K562 treated with DMSO at 1 percent for 4 hours (cell line): ENCODE measurements around the gene TMEM219. TPM values are rescaled to one million over a fixed set of nuclear protein-coding genes. Genes with fewer than 3 reads are reported as not detected.

Experiments used
- total RNA-seq: library from RNA; unstranded; fragments of 300-600 nt; gene quantifications from 2 replicates; pipeline ENCODE4 v1.2.3, GENCODE V29; 2022; ENCODE audit not compliant: insufficient read depth

The TMEM219 gene, protein sequence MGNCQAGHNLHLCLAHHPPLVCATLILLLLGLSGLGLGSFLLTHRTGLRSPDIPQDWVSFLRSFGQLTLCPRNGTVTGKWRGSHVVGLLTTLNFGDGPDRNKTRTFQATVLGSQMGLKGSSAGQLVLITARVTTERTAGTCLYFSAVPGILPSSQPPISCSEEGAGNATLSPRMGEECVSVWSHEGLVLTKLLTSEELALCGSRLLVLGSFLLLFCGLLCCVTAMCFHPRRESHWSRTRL
- 135 and 156 TPM in 2 replicates for total RNA-seq

DNA sequence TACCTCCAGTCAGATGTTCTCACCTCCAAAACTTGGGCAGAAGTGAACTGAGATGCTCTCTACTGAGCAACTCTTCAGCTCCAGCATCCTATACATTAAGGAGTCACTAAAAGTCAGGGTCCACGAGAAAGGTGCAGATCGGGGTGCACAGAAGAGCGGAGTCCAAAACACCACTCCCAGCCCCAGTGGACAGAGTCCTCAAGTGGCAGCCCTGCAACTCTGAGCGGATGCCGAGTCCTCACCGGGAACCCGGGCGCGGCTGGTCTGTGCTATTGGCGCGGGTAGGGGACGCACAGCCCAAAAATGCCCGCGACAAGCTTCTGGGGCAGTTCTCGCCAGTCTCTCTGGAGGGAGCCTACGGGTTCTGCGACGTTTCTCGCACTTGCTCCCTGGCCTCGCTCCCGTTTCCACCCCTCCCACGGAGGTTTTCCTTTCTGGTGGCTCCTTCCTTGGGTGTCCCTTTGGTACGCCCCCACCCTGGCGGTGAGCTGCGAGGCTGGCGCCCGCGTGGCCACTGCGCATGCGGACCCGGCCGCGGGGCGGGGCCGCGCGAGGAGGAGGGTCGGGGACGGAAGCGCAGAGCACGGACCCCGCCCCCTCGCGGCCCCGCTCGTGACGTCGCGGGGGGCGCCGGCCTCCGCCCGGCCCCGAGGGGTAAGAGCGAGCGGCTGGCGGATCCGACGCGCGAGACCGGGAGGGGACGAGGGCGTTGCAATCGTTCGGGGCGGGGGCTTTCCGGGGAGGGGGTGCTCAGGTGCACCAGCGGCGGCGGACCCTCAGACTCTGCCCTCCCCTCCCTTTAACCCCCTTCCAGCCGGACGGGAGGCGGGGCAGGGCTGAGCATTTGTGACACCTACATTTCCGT is at the start of gene TMEM219:
TSS of gene TMEM219 (plus strand) at position 601 of the 865 bp plus-strand sequence. CDS start 1,065 bp downstream, outside the sequence.

DNA sequence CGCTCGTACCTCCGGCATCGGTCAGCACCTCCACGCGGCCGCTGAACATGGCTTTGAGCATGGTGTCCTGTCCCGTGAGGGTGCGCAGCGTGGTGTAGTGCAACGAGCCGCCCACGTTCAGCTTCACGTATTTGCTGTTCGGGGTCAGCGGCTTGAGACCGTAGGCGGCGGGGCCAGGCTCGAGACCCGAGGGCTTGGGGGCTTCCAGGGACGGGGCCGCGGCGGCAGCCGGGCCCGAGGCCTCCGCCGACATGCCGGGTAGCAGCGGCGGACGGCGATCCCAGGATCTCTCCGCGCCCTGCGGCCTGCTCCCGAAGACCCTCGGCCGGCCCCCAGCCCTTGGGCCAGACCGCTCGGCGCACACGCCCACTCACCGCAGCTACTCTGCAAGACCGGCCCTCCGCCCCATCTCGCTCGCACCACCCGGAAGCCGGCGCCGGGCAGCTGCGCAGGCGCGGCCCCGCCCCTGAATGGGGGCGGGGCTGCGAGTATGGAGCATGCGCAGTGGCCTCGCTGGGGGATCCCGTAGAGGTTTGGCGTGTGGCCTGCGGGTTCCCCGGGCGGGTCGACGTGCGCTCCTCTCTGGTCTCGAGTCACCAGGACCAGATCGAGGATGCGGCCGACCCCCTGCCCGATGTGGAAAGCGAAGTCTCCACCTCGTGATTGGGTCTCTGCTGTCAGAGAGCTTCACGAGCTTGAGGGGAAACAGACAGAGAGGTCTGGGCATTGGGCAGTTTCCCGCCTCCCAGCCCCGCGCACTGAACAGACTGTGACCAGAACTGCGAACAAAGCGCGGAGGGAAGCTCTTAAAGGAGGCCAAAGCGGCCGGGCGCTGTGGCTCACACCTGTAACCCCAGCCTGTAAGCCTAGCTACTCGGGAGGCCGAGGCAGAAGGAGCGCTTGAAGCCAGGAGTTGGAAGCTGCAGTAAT is 35.8 kb upstream of the TMEM219 start, which contains the start of gene KCTD13:
TSS of gene KCTD13 (minus strand) at position 446 of the 930 bp plus-strand sequence. CDS start at position 253, 193 bp downstream.

DNA sequence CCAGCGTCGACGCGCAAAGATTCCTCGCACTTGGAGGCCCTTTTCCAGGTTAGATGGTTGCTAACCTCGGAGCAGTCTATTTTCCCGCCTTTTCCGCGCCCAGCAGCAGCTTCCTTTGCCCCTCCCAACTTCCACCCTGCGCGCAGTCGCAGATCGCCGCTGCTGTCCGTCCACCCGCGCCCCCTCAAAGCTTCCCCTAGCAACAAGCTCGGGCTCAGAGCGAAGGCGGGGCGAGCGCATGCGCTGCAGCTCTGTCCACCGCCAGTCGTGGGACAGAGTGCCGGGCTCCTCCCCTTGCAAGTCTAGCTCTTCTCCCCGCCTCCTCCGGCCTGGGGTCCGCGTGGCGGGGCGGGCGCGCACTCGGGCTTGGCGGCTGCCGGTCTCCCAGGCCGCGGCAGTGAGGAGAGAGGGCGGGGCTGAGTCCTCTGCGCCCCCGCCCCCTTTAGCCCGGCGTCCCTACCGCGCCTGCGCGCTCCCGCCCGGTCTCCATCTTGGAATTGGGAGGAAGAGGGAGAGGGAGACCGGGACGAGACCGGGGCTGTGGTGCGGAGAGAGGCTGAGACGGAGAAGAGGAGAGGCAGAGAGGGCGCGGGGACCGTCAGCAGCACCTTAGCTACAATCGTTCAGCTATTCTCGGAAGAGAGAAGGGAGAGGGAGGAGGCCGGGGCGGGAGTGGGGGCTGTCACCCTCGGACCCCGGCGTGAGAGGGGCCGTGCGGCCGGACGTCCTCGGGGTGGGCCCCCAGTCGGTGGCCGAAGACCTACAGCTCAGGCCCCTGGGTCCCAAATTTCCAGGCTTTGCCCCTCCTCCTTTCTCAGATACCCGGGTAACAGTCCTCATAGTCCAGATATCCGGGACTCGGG is 11.7 kb downstream of the TMEM219 start, which contains the start of gene TAOK2:
TSS of gene TAOK2 (plus strand) at position 485 of the 863 bp plus-strand sequence. CDS start 3,905 bp downstream, outside the sequence.

DNA sequence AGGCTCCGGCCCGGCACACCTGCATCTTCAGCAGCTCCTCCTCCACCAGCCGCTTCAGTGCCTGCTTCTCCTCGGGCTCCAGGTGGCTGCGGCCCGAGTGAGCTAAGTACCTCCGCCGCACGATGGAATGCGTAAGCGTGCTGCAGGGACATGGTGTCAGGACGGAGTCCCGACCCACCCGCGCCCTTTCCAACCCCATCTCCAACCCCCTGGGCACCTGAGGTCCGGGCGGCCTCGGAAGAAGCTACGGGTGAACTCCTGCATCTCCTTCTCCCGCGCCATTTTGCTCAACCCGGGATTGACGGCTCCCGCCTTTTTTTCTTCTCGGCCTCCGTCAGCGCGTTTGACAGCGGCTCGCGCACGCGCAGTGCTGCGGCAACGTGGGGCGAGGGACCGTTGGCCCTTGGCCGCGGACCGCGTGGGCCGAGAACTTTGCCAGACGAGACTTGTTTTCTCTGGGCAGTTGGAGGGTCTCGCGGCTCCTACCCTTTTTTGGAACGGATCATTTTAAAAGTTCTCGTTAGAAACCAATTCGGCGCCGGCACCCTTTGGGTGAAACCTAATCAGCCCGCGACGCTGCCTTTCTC is 33.5 kb downstream of the TMEM219 start, which contains the start of gene HIRIP3:
TSS of gene HIRIP3 (minus strand) at position 294 of the 587 bp plus-strand sequence. CDS start at position 282, 12 bp downstream.

DNA sequence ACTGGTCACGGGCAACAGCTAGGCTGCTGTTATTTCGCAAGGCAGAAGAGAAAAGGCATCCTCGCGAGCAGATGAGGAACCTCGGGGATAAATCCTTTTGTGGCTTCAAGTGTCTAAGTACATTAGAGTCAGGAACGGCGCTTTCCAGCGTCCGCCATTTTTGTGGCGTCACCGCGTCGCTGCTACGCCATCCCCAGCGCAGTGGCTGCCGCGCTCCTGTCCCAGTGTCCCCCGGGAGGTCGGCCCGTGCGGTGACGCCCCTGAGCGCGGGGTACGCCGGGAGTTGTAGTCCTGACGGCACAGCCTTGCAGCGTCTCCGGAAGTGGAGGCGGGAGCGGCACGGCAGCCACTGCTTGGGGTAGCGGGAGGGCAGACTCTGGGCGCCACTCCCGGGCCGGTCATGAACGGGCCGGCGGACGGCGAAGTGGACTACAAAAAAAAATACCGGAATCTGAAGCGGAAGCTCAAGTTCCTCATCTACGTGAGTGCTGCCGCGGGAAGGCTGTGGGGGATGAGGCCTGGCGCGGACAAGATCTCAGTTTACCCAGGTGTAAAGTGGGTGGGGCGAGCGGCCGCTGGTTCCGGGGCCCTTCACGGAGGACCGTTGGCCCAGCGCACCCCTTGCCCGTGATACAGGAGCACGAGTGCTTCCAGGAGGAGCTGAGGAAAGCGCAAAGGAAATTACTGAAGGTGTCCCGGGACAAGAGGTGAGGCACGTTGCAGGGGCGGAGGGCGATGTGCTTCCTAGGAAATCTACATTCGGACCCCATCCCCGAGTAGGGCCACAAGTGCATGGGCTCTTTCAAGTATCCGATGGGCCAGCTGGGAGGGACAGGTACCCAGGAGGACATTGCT is 34.3 kb downstream of the TMEM219 start, which contains the start of gene INO80E:
TSS of gene INO80E (plus strand) at position 331 of the 855 bp plus-strand sequence. CDS start at position 401, 70 bp downstream.

DNA sequence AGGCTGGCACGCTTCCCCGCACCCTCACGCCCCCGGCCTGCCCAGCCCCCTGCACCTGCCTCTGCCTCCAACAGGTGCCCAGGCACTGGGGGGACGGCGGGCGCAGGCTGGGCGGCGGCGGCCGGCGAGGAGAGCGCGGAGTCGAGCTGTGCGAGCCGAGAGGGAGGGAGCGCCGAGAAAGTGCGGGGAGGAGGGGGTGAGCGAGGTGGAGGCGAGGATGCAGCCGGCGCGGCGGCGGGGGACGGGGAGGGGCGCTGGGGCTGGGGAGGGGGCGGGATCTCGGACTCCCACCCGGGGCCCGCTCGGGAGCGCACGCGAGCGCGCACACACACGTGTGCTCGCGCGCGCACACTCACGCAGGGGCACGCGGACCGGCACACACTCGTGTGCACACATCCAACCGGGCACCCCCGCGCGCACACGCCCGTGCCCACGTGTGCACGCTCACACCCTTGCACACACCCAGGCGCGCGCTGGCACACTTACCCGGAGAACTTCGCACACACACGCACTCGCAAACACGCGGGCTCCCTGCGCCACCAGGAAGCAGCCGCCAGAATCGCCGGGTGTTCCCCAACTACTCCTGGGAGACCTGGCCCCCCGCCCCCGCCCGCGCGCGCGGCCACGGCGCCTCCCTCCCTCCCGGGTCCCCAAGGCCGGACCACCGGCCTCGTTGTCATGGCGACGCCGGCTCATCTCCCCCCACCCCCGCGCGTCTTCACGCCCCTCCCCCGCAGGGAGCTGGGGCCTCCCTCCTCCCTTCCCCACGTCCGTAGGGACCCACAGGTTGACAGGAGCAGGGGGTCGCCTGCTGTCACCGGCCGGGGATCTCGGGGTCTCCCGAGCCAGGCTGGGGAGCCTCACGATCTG is 49.2 kb downstream of the TMEM219 start, which contains the start of gene DOC2A:
TSS of gene DOC2A (minus strand) at position 184 of the 870 bp plus-strand sequence. CDS start 805 bp downstream, outside the sequence.

Other genes starting within 250 kb of the TMEM219 start
- not detected in 2 replicates for gene C16orf54, start 216.1 kb upstream of the TMEM219 start, total RNA-seq
- not detected in 2 replicates for gene ZG16, start 183.8 kb upstream of the TMEM219 start, total RNA-seq
- gene KIF22, start 171.3 kb upstream of the TMEM219 start, total RNA-seq: 108 and 120 TPM in 2 replicates
- gene MAZ, start 155.6 kb upstream of the TMEM219 start, total RNA-seq: 332 and 398 TPM in 2 replicates
- gene PRRT2, start 149.9 kb upstream of the TMEM219 start, total RNA-seq: 0.56 and 1.9 TPM in 2 replicates
- gene PAGR1, start 145.9 kb upstream of the TMEM219 start, total RNA-seq: 18.3 and 23.1 TPM in 2 replicates
- gene MVP, start 141.6 kb upstream of the TMEM219 start, total RNA-seq: 5.2 and 6.8 TPM in 2 replicates
- 76.7 and 91.4 TPM in 2 replicates for gene CDIPT, start 98.9 kb upstream of the TMEM219 start, total RNA-seq
- gene SEZ6L2, start 62.5 kb upstream of the TMEM219 start, total RNA-seq: 2.0 and 2.6 TPM in 2 replicates
- gene ASPHD1, start 61.6 kb upstream of the TMEM219 start, total RNA-seq: not detected in 2 replicates
- 25.5 and 29.5 TPM in 2 replicates for gene KCTD13, start 35.9 kb upstream of the TMEM219 start, total RNA-seq
- gene TAOK2, start 11.8 kb downstream of the TMEM219 start, total RNA-seq: 38.2 and 41.0 TPM in 2 replicates
- 17.1 and 21.6 TPM in 2 replicates for gene HIRIP3, start 33.5 kb downstream of the TMEM219 start, total RNA-seq
- 82.3 and 93.3 TPM in 2 replicates for gene INO80E, start 34.2 kb downstream of the TMEM219 start, total RNA-seq
- 0.90 and 3.2 TPM in 2 replicates for gene DOC2A, start 48.9 kb downstream of the TMEM219 start, total RNA-seq
- gene C16orf92, start 61.1 kb downstream of the TMEM219 start, total RNA-seq: not detected in 2 replicates
- gene TLCD3B, start 69.2 kb downstream of the TMEM219 start, total RNA-seq: 1.1 and 1.9 TPM in 2 replicates
- gene ALDOA, start 103.7 kb downstream of the TMEM219 start, total RNA-seq: 2,294 and 2,366 TPM in 2 replicates
- 274 and 297 TPM in 2 replicates for gene PPP4C, start 113.9 kb downstream of the TMEM219 start, total RNA-seq
- gene TBX6, start 129.8 kb downstream of the TMEM219 start, total RNA-seq: 0.52 TPM in 1 of 2 replicates, not detected in the other
- gene YPEL3, start 134.1 kb downstream of the TMEM219 start, total RNA-seq: 79.8 and 89.6 TPM in 2 replicates
- 1.5 TPM in 2 replicates for gene GDPD3, start 151.5 kb downstream of the TMEM219 start, total RNA-seq
- 46.3 and 68.0 TPM in 2 replicates for gene MAPK3, start 161.1 kb downstream of the TMEM219 start, total RNA-seq
- gene CORO1A, start 221.5 kb downstream of the TMEM219 start, total RNA-seq: 51.9 and 59.7 TPM in 2 replicates
- gene BOLA2B, start 231.6 kb downstream of the TMEM219 start, total RNA-seq: 33.4 and 66.9 TPM in 2 replicates
- gene SLX1A, start 231.8 kb downstream of the TMEM219 start, total RNA-seq: 66.3 and 70.6 TPM in 2 replicates
- 3.7 and 10.9 TPM in 2 replicates for gene SULT1A3, start 237.2 kb downstream of the TMEM219 start, total RNA-seq